GM23248 (cell line): Measurements from ENCODE around the gene THAP2. TPM values are rescaled to one million over a fixed set of nuclear protein-coding genes. Genes with fewer than 3 reads are reported as not detected.

Experiments used
- DNase-seq: peaks from one replicate; pipeline ENCODE4 v3.0.0-alpha.2; 2015
- H2AFZ ChIP-seq: fragments of 200-600 bp; sonication (generic); 2 replicates; pipeline ENCODE4 v1.6.1; 2016; ENCODE audit warnings: antibody characterized with exemption
- H3F3A ChIP-seq: fragments of 200-600 bp; sonication (generic); 2 replicates; pipeline ENCODE4 v1.6.1; 2016; ENCODE audit warnings: mild to moderate bottlenecking, antibody characterized with exemption, mixed run types; ENCODE audit not compliant: insufficient read depth
- H3K27ac ChIP-seq: fragments of 200-600 bp; sonication (generic); 2 replicates; pipeline ENCODE4 v1.5.1; 2016; ENCODE audit warnings: mild to moderate bottlenecking
- H3K27me3 ChIP-seq: fragments of 200-600 bp; sonication (generic); replicated peaks from 2 replicates; pipeline ENCODE4 v1.6.1; 2016; ENCODE audit warnings: mild to moderate bottlenecking; ENCODE audit not compliant: insufficient read depth
- H3K36me3 ChIP-seq: fragments of 200-600 bp; sonication (generic); 2 replicates; pipeline ENCODE4 v1.6.1; 2016; ENCODE audit warnings: low read depth, mild to moderate bottlenecking
- H3K4me1 ChIP-seq: fragments of 200-600 bp; sonication (generic); 2 replicates; pipeline ENCODE4 v1.6.1; 2016; ENCODE audit warnings: mild to moderate bottlenecking; ENCODE audit not compliant: insufficient read depth
- H3K4me2 ChIP-seq: fragments of 200-600 bp; sonication (generic); one replicate; pipeline ENCODE4 v1.6.1; 2016; ENCODE audit warnings: mild to moderate bottlenecking; ENCODE audit not compliant: unreplicated experiment
- H3K4me3 ChIP-seq: fragments of 200-600 bp; sonication (generic); 2 replicates; pipeline ENCODE4 v1.5.1; 2016; ENCODE audit warnings: mild to moderate bottlenecking
- H3K79me2 ChIP-seq: fragments of 200-600 bp; sonication (generic); 2 replicates; pipeline ENCODE4 v1.6.1; 2016; ENCODE audit warnings: mild to moderate bottlenecking; ENCODE audit not compliant: insufficient read depth
- H3K9ac ChIP-seq: fragments of 200-600 bp; sonication (generic); 2 replicates; pipeline ENCODE4 v1.6.1; 2016; ENCODE audit warnings: mild to moderate bottlenecking
- H3K9me2 ChIP-seq: fragments of 200-600 bp; sonication (generic); 2 replicates; pipeline ENCODE4 v1.6.1; 2016; ENCODE audit warnings: mixed run types, mild to moderate bottlenecking, moderate library complexity; ENCODE audit not compliant: insufficient read depth
- H3K9me3 ChIP-seq: fragments of 200-600 bp; sonication (generic); one replicate; pipeline ENCODE4 v1.6.1; 2017; ENCODE audit warnings: low read depth
- H4K20me1 ChIP-seq: fragments of 200-600 bp; sonication (generic); 2 replicates; pipeline ENCODE4 v1.6.0; 2016; ENCODE audit not compliant: insufficient read depth
- EZH2 ChIP-seq: fragments of 200-600 bp; sonication (generic); IDR thresholded peaks from 2 replicates; pipeline ENCODE4 v1.6.1; 2018; ENCODE audit warnings: antibody characterized with exemption, mild to moderate bottlenecking; ENCODE audit not compliant: insufficient read depth, poor library complexity, severe bottlenecking
- EZH2phosphoT487 ChIP-seq: fragments of 200-600 bp; sonication (generic); IDR thresholded peaks from 2 replicates; pipeline ENCODE4 v1.6.1; 2018; ENCODE audit warnings: antibody characterized with exemption, moderate library complexity, mild to moderate bottlenecking, low read depth; ENCODE audit not compliant: insufficient read depth
- WGBS, 2 experiments: methylation state at CpG; one replicate each; pipeline ENCODE4 v1.1.6; 2015 to 2017; ENCODE audit warnings: low lambda C conversion rate in 2 of 2, low coverage in 1 of 2; ENCODE audit errors: missing lambda C conversion rate in 2 of 2; 5-methylcytosine and 5-hydroxymethylcytosine counted together
- in situ Hi-C: fragments of 300-500 bp; cut with MboI; formaldehyde crosslinking; loops from 2 replicates; pipeline ENCODE4 v1.15.0; 2020
- polyA plus RNA-seq: library from polyadenylated mRNA; unstranded; fragments of >200 nt; fragmentation: Nextera tagmentation; extraction: Ambion mirVana; gene quantifications from 2 replicates; pipeline ENCODE4 v1.2.1, GENCODE V29; 2016
- small RNA-seq: library from RNA; depleted of rRNA; stranded (forward); fragments of <200 nt; gene quantifications from one replicate; pipeline ENCODE3, GENCODE V24; 2014; ENCODE audit warnings: low read depth, low replicate concordance
- total RNA-seq: library from RNA; depleted of rRNA; stranded (reverse); fragments of >200 nt; shearing (Covaris generic); gene quantifications from 2 replicates; pipeline ENCODE4 v1.2.3, GENCODE V29; 2014; rRNA removed

The THAP2 gene
- total and polyA plus RNA-seq, 2 experiments from 2014 or later = 7.0 to 10.3 TPM

DNA sequence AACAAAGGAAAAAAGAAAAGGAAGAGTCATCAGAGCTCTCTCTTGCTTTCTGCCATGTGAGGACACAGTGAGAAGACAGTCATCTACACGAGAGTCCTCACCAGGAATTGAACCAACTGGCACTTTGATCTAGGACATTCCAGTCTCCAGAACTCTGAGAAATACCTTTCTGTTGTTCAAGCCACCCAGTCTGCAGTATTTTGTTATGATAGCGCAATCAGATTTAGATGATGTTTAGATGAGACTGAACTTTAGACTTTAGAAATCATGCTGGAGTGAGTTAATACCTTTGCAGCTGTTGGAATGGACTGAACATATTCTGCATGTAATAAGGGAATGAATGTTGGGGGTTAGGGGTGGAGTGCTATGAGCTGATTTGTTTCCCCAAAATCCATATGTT, 62.4 kb downstream of the THAP2 start:
- in situ Hi-C loops = loop anchor here (25.0 kb wide), 1 partner anchor 314 kb away; no protein-coding TSS in a partner anchor
- 60 to 65% methylated on average over 2 of the region's 2 CpGs for WGBS, 2 experiments
- no peaks in the 10 kb centered on the region for H3K4me1 ChIP-seq

DNA sequence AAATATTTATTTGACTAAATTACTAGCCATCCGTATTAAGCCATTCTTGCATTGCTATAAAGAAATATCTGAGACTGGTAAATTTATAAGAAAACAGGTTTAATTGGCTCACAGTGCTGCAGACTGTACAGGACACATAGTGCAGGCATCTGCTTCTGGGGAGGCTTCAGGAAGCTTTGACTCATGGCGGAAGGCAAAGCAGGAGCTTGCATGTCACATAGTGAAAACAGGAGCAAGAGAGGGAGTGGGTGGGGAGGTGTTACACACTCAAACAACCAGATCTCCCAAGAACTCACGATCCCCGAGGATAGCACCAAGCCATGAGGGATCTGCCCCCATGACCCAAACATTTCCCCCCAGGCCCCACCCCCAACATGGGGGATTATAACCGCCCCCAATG, 63.9 kb downstream of the THAP2 start:
- Histone ChIP-seq H3K4me2 (no peak overlapping the region), H3K9ac (no peak overlapping the region), H2AFZ (no peak overlapping the region; the same call in 1 of the 2 replicates), H3K9me3 (no peaks in the 10 kb centered on the region), H3K4me1 (no peaks in the 10 kb centered on the region), H4K20me1 (no peaks in the 10 kb centered on the region), H3K27ac (no peak overlapping the region), H3K36me3 (no peaks in the 10 kb centered on the region), H3K79me2 (no peaks in the 10 kb centered on the region), H3K27me3 (no peaks in the 10 kb centered on the region), H3K4me3 (no peak overlapping the region), H3F3A (no peaks in the 10 kb centered on the region), H3K9me2 (no peaks in the 10 kb centered on the region)
- peak; percentile 5 for DNase-seq
- TF ChIP-seq EZH2 (no peak), EZH2phosphoT487 (no peak)
- 71 to 74% methylated on average over 5 of the region's 5 CpGs for WGBS, 2 experiments
- in situ Hi-C loops = loop anchor here (25.0 kb wide), 1 partner anchor 316 kb away; no protein-coding TSS in a partner anchor

More for the DNA sequence above, 62.4 kb downstream of the THAP2 start:
- no peak for DNase-seq
- no peak overlapping the region for H3K27ac ChIP-seq
- H3K36me3 ChIP-seq = no peaks in the 10 kb centered on the region
- no peaks in the 10 kb centered on the region for H3F3A ChIP-seq
- H3K4me3 ChIP-seq = no peak overlapping the region
- H3K79me2 ChIP-seq = no peaks in the 10 kb centered on the region
- H3K27me3 ChIP-seq = no peaks in the 10 kb centered on the region
- no peaks in the 10 kb centered on the region for H3K9me2 ChIP-seq
- H3K9ac ChIP-seq = no peak overlapping the region
- no peaks in the 10 kb centered on the region for H4K20me1 ChIP-seq
- no peaks in the 10 kb centered on the region for H3K9me3 ChIP-seq
- H3K4me2 ChIP-seq = no peak overlapping the region
- no peak for TF ChIP-seq EZH2
- TF ChIP-seq EZH2phosphoT487 = no peak
- no peak overlapping the region for H2AFZ ChIP-seq

Small RNA genes lying within 50 kb of the gene (small RNA-seq; reads per million reads assigned to genes)
- gene RF00560 = not detected

Other genes starting within 250 kb of the THAP2 start
- gene LGR5, start 224.5 kb upstream of the THAP2 start, total RNA-seq = not detected in 2 replicates
- gene LGR5, start 224.5 kb upstream of the THAP2 start, polyA plus RNA-seq = not detected in 2 replicates
- 13.4 and 15.1 TPM in 2 replicates for gene ZFC3H1, start 453 bp upstream of the THAP2 start, total RNA-seq
- gene ZFC3H1, start 453 bp upstream of the THAP2 start, polyA plus RNA-seq = 25.4 and 27.0 TPM in 2 replicates
- gene TMEM19, start 21.8 kb downstream of the THAP2 start, total RNA-seq = 25.8 and 40.5 TPM in 2 replicates
- 16.0 and 18.2 TPM in 2 replicates for gene TMEM19, start 21.8 kb downstream of the THAP2 start, polyA plus RNA-seq
- gene RAB21, start 90.6 kb downstream of the THAP2 start, total RNA-seq = 26.6 and 48.1 TPM in 2 replicates
- 38.8 and 42.8 TPM in 2 replicates for gene RAB21, start 90.6 kb downstream of the THAP2 start, polyA plus RNA-seq
- gene TBC1D15, start 175.5 kb downstream of the THAP2 start, total RNA-seq = 13.4 and 14.7 TPM in 2 replicates
- gene TBC1D15, start 175.5 kb downstream of the THAP2 start, polyA plus RNA-seq = 28.8 and 30.2 TPM in 2 replicates